SHP77 treated with DMSO at 0.1 percent for 48 hours (cell line): ENCODE data around the gene NPEPPS.
"Not testable (repeated sequence)": the region's sequence is repeated elsewhere in the genome, so short reads cannot be mapped to it uniquely, and the experiment has no call there.

Experiments used
- DNase-seq: peaks from one replicate; lab custom pipeline; 2025; lab: John Stamatoyannopoulos, UW

The NPEPPS gene

GRCh38 chr17:47560517-47561043, 29.7 kb downstream of the NPEPPS start:
- DNase-seq: not testable (repeated sequence)

- DNase-seq: not testable (repeated sequence)
Measured at GRCh38 chr17:47561698-47562405, 30.9 kb downstream of the NPEPPS start.

DNA sequence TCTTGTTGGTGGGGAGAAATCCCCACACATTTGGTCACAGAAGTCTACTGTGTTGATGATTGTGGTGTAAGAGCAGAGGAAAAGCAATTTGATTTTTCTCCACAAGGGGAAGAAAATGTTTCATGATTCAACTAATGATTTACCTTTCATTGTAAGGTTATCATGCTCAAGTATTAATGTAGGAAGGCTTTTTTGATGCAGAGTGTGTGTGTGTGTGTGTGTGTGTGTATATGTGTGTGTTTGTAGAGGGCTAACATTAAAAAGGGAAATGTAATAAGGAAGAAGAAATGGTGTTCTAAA, 31.4 kb downstream of the NPEPPS start:
- DNase-seq: not testable (repeated sequence)

DNA sequence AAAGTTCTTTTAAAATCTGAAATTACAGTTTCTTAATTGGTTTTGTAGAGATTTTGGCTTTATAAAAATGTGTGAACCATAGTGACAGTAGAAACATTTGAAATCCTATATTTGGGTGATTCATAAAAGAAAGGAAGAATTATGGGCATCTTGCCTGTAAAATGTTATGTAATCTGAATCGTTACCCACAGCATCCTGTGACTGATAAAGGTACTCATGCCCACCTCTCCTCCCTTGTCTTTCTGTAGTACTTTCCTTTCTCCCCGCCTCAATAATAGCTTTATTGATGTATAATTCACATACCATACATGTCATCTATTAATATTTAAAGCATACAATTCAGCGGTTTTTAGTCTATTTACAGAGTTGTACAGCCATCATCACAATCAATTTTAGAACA, 36.4 kb downstream of the NPEPPS start:
- DNase-seq: not testable (repeated sequence)

GRCh38 chr17:47572561-47572960, 41.7 kb downstream of the NPEPPS start:
- not testable (repeated sequence) for DNase-seq

DNA sequence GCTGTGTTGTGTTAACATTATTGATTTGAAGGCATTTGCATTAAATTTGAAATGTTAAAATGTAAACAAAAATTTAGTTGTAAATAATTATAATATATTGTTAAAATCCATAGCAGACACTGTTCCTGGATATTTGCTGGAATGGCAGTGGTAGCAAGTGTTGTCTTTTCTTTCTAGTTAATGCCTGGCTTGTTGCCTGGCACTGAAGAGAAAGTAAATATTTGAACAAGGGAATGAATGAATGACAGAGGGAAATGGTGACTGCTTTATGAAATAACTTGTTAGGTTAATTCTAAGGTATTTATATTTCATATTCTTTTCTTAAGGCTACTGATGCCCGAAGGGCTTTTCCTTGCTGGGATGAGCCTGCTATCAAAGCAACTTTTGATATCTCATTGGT, 51.5 kb downstream of the NPEPPS start:
- not testable (repeated sequence) for DNase-seq

DNA sequence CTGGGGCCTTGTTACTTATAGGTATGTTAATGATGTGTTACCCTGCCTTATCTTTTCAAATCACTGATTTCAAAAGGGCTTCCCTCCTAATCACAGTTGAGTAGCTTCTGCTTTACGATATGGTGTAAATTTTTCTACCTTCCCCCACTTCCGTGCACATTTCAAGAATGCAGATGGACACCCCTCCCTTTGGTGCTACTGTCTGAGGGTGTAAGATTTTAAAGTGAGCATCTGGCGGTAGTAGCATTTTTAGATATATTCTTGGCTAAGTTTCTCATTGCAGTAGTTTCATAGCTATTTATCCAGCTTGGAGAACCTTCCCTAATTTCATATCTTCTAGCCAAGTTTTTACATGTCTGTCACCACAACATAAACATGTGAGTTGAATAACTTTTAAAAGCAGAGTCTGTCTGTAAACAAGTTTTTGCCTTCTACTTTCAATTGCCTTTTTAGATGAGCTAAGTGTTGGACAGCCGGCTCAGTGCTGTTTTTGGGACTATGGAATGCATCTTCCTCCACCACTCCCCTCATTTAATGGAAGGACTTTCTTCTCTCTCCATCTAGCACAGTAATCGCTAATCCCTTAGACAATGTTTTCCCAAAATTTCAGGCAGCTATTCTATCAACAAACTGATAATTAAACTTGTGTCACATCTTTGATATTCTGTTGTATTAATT, 55.6 kb downstream of the NPEPPS start:
- not testable (repeated sequence) for DNase-seq

- not testable (repeated sequence) for DNase-seq
Measured at GRCh38 chr17:47593522-47593921, 62.6 kb downstream of the NPEPPS start.

- no peak for DNase-seq
Measured at GRCh38 chr17:47603830-47604597, 73.1 kb downstream of the NPEPPS start.

- DNase-seq: peak; percentile 68
Measured at GRCh38 chr17:47604598-47604927, 73.7 kb downstream of the NPEPPS start.

DNA sequence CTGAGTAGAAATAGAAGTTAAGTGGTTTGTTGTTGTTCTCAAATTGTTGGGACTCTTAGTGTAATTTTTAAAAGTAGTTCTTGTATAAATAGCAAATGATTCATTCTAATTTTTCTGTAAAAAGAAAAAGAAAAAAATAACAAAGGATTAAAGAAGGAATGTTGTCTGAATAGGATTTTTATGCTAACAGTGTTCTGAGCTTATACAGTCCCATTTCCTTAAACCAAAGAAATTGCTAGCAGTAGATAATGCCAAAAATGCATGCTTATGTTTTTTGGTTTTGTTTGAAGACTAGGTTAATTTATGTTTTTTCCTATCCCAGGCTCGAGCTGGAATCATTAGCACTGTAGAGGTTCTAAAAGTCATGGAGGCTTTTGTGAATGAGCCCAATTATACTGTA, 74.1 kb downstream of the NPEPPS start:
- DNase-seq: no peak

DNA sequence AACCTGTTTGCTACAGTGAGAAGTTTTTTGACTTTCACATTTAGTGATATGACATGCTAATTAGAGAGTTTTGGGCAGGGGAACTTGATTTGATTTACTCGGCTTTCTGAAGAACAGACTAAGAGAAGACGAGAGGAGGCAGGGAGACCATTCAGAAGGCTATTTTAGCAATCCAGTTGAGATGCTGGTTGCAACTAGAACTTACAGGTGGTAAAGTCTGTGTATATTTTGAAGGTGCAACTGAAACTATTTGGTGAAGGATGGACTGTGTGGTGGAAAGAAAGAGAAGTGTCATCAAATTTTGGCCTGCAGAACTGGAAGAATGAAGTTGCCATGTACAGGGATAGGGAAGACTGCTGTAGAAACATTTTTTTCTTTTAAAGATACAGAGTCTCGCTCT, 76.6 kb downstream of the NPEPPS start:
- DNase-seq: no peak

GRCh38 chr17:47611372-47612350, 80.8 kb downstream of the NPEPPS start:
- no peak for DNase-seq

DNA sequence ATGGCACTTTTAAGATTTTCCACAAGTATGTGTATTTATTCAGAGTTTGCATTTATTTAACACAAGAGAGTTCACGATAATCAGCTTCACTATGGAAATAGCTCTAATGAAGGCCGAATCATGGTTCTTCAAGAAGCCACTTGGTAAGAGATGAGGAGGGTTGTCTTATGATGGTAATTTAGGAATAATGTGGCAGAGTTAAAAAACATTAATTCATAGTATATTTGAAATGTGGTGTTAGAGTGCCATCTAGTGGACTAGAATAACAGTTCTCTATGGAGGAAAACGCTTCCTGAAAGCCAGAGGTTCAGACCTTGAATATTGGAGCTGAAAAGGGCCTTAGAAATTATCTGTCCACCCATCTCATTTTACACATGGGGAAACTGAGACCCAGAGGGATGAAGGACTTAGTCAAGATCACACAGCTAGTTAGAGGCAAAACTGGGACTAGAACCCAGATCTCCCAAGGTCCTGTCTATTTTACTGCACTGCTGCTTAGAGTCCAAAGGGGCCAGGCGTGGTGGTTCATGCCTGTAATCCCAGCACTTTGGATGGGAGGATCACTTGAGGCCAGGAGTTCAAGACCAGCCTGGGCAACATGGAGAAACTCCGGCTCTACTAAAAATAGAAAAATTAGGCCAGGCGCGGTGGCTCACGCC, 85.0 kb downstream of the NPEPPS start:
- peak; percentile 16 for DNase-seq

DNA sequence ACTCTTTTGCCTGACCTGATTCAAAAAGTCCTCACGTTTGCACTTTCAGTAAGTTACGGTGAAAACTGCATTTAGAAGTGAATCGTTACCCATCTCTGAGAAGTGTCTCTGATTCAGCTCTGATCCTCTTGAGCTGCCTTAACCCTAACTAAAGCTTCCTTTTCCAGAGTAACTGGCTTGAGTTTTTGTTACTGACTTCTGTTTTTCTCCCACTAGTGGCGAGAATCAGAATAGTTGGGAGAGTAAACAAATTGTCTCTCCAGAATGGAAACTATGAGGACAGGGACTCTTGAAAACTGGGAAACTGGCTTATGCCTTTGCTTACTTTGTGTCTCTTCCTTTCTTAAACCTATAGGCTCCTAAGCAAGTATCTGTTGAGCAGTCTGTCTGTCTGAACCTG, 87.5 kb downstream of the NPEPPS start:
- no peak for DNase-seq

DNA sequence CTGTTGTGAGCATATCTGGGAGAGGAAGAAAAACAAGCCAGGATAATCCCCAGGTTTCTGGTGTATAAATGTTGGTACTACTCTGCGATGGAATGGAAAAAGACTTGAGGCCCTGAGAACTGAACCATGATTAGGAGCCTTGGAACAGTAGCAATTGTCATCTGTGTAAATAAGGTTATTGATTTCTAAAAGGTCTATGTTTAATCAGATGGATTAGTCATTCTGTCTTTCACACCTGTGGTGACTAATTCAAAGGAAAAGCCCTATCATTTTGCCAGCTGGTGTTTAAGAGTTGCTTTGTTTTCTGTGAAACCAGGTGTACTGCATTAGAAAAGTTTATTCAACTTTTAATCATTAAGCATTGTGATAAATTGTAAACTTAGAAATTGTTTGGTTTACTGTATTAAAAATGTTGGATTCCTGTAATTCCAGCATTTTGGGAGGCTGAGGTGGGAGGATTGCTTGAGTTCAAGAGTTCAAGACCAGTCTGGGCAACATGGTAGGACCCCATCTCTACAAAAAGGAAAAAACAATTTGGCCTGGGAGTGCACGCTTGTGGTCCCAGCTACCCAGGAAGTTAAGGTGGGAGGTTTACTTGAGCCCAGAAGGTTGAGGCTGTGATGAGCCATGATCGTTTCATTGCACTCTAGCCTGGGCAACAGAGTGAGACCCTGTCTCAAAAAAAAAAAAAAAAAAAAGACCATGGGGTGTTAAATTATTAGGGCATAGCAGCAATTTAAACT, 89.8 kb downstream of the NPEPPS start:
- peak; percentile 25 for DNase-seq

- DNase-seq: no peak
Measured at GRCh38 chr17:47621293-47622179, 90.6 kb downstream of the NPEPPS start.

GRCh38 chr17:47622180-47622549, 91.3 kb downstream of the NPEPPS start:
- no peak for DNase-seq

- no peak for DNase-seq
Measured at GRCh38 chr17:47624727-47625068, 93.8 kb downstream of the NPEPPS start.
